Small intestine (tissue), 7 donors: Measurements from ENCODE around the gene FNIP2. TPM values are rescaled to one million over a fixed set of nuclear protein-coding genes. Genes with fewer than 3 reads are reported as not detected.

ENCODE experiments used
- DNase-seq, 2 donors: peaks; one replicate each; pipeline versions ENCODE4 v3.0.0 to v3.0.0-alpha.2; 2013
- FAIRE-seq: peaks from 2 replicates; lab custom pipeline; 2012; peaks lifted over from hg19 to GRCh38; lab: Jason Lieb, UNC
- H3K27ac ChIP-seq, 3 donors: one replicate each; pipeline ENCODE4 v1.5.1; 2013; ENCODE audit warnings: low read length in 2 of 3, mild to moderate bottlenecking in 2 of 3, control low read depth in 1 of 3, inconsistent platforms in 1 of 3, low read depth in 1 of 3, moderate library complexity in 1 of 3
- H3K27me3 ChIP-seq, 3 donors: one replicate each; pipeline ENCODE4 v1.6.1; 2013; ENCODE audit warnings: low read length in 3 of 3, inconsistent platforms in 1 of 3; ENCODE audit not compliant: control insufficient read depth in 3 of 3, insufficient read depth in 3 of 3
- H3K36me3 ChIP-seq, 3 donors: one replicate each; pipeline ENCODE4 v1.6.1; 2013; ENCODE audit warnings: low read length in 3 of 3, inconsistent platforms in 1 of 3, low read depth in 1 of 3, mild to moderate bottlenecking in 1 of 3, moderate library complexity in 1 of 3; ENCODE audit not compliant: control insufficient read depth in 3 of 3, insufficient read depth in 2 of 3
- H3K4me1 ChIP-seq, 3 donors: one replicate each; pipeline ENCODE4 v1.6.1; 2013; ENCODE audit warnings: low read length in 2 of 3, inconsistent platforms in 1 of 3, low read depth in 1 of 3, mild to moderate bottlenecking in 1 of 3, moderate library complexity in 1 of 3; ENCODE audit not compliant: control insufficient read depth in 3 of 3, insufficient read depth in 2 of 3
- H3K4me3 ChIP-seq, 3 donors: one replicate each; pipeline ENCODE4 v1.5.1; 2013; ENCODE audit warnings: low read length in 3 of 3, control low read depth in 1 of 3, inconsistent platforms in 1 of 3, low read depth in 1 of 3, mild to moderate bottlenecking in 1 of 3, moderate library complexity in 1 of 3
- H3K9me3 ChIP-seq, 2 donors: one replicate each; pipeline ENCODE4 v1.6.1; 2013; ENCODE audit warnings: low read depth in 1 of 2, low read length in 1 of 2; ENCODE audit not compliant: control insufficient read depth in 2 of 2, insufficient read depth in 1 of 2
- WGBS, 3 donors: extraction: QIAGEN DNeasy Blood & Tissue Kit; methylation state at CpG; one replicate each; pipeline ENCODE4 v1.1.7; 2013; 5-methylcytosine and 5-hydroxymethylcytosine counted together
- polyA plus RNA-seq, 4 donors: library from polyadenylated mRNA; stranded (reverse) in 3 of 4; unstranded in 1 of 4; fragments of 200-250 nt in 3 of 4; fragments of 120-200 nt in 1 of 4; gene quantifications; one replicate each; pipeline versions ENCODE4 v1.2.1 to v1.2.3, GENCODE V29; 2013
- donor health status: healthy with polysubstance abuse.
- donor health status: control.
- donor health status: control.
- donor health status: Bipolar disorder and iron deficiency.
- donor health status: healthy.

FNIP2 gene
- polyA plus RNA-seq, 4 donors = 3.5 to 25.2 (median 6.7) TPM

DNA sequence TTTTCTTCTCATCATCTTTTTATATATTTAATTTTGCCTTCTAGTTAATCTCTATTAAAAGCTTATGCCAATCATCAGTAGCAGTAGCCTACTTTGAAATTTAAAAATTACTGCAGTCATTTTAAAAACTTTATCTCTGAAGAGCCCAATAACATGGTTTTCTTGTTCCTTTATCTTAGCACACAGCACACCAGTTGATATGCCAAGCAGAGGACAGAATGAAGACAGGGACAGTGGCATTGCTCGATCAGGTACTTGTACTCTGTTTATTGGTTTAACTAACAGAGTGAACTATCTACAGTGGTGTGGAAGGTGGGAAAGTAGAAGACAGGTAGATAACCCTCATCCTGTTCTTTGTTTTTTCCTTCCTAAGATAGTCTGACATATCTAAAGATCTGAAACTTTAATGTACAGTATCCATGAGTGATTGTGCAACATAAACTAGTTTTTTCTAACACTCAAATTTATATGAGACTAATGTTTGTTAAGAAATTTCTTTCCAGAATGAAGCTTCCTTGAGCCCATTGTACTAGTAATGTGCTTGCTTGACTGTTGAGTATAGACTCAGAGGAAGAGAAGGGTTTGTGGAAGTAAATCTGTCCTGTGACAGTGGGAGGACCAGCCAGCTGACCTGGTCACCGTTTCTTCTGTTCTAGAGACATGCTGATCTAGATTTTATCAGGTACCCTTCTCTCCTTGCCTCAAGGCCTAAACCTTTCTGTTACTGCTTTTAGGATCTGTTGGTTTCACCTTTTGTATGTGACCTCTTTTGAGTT, 66.6 kb downstream of the FNIP2 start:
- Histone ChIP-seq H3K4me1 (peaks cover 3 to 15% (median 6%) of the 10 kb centered on the region in 3 donors), H3K36me3 (peaks cover 2 to 17% (median 3%) of the 10 kb centered on the region in 3 donors), H3K4me3 (no peak overlapping the region), H3K9me3 (no peaks in the 10 kb centered on the region), H3K27ac (no peak overlapping the region), H3K27me3 (no peaks in the 10 kb centered on the region)
- FAIRE-seq = no peak
- no peak for DNase-seq
- WGBS, 3 donors = 78 to 95% (median 94%) methylated on average over 2 of the region's 2 CpGs

DNA sequence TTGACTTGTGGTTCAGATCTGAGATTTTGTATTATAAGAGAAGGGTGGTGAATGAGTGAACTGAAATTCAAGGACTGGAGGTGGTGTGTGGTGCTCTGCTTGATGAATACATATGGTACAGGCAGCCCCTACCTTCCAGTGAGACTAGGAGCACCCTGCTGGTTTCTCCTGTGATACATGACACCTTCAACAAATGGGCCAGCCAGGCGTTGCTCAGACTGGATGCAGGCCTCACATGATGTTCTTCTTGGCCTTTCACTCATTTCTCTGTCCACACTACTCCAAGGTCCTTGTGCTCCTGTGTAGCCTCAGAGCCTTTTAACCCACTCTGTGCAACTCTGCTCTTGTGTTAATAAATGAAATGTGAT, 67.2 kb downstream of the FNIP2 start:
- H3K27ac ChIP-seq = no peak overlapping the region
- no peak for FAIRE-seq
- no peak overlapping the region for H3K4me3 ChIP-seq
- no peak for DNase-seq
- H3K36me3 ChIP-seq = peaks cover 2 to 17% (median 3%) of the 10 kb centered on the region in 3 donors
- H3K4me1 ChIP-seq = peaks cover 3 to 15% (median 6%) of the 10 kb centered on the region in 3 donors
- H3K9me3 ChIP-seq = no peaks in the 10 kb centered on the region
- 78 to 89% (median 83%) methylated on average over 1 of the region's 1 CpG for WGBS, 3 donors
- H3K27me3 ChIP-seq = no peaks in the 10 kb centered on the region

DNA sequence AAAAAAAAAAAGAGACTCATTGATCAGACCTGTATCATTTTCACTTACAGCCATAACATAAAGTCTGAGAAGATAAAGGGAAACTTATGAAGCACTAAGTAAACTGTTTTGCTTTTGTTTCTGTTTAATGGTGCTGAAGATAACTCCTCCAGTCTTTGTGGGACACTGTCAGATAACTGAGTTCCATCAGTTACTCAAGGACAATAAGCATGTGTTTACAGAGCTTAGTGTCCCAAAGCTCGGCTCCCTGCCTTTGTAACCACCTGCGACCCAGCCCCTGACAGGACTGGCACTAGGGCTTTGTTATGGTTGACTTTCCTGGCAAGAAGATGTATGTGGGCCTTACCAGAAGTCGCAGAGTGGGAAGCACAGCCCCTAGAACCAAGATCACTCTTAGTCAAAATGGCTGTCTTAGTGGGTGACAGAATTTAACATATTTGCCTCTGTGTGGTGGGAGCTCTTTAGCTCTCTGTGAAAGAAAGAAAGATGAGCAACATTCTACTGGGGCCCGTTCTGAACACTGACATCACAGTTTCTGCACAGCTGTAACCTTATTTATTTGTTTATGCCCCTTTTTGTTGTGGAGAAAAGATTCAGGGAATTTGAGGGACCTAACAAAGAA, 68.1 kb downstream of the FNIP2 start:
- H3K36me3 ChIP-seq = peaks cover 0 to 22% (median 1%) of the 10 kb centered on the region in 3 donors
- no peak overlapping the region for H3K4me3 ChIP-seq
- no peaks in the 10 kb centered on the region for H3K27me3 ChIP-seq
- H3K4me1 ChIP-seq = peaks cover 3 to 15% (median 6%) of the 10 kb centered on the region in 3 donors
- H3K27ac ChIP-seq = peak overlapping the region in 1 of 3 donors; percentile 56
- H3K9me3 ChIP-seq = no peaks in the 10 kb centered on the region
- DNase-seq (peak in 1 of 2 donors; percentile 21), FAIRE-seq (no peak)
- WGBS, 3 donors = 56 to 71% (median 57%) methylated on average over 4 of the region's 4 CpGs

GRCh38 chr4:158837527-158838141, 68.8 kb downstream of the FNIP2 start:
- Histone ChIP-seq H3K4me3 (no peak overlapping the region), H3K27ac (peak overlapping the region in 1 of 3 donors; percentile 56)
- WGBS, 3 donors = 21 to 63% (median 38%) methylated on average over 2 of the region's 2 CpGs

DNA sequence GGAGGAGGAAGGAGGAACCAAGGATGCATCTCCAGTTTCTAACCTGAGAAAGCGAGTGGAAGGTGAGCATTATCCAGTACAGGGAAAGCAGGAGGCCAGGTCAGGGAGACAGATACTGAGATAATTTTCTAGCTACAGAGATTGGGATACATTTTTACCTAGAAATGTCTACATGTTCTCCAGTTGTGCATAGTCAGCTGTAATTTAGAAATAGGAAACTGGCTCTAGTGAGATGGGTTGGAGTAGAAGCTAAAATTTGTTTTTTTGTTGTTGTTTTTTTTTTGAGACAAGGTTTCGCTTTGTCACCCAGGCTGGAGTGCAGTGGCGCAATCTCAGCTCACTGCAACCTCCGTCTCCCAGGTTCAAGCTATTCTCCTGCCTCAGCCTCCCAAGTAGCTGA, 71.3 kb downstream of the FNIP2 start:
- FAIRE-seq (no peak), DNase-seq (no peak)
- Histone ChIP-seq H3K9me3 (no peaks in the 10 kb centered on the region), H3K4me3 (no peak overlapping the region), H3K27me3 (no peaks in the 10 kb centered on the region), H3K27ac (no peak overlapping the region), H3K4me1 (peaks cover 3 to 15% (median 6%) of the 10 kb centered on the region in 3 donors), H3K36me3 (peaks cover 0 to 22% (median 3%) of the 10 kb centered on the region in 3 donors)
- 96 to 100% (median 99%) methylated on average over 4 of the region's 4 CpGs for WGBS, 3 donors

More at GRCh38 chr4:158837527-158838141, 68.8 kb downstream of the FNIP2 start:
- Histone ChIP-seq H3K9me3 (no peaks in the 10 kb centered on the region), H3K27me3 (no peaks in the 10 kb centered on the region), H3K36me3 (peaks cover 0 to 22% (median 0%) of the 10 kb centered on the region in 3 donors), H3K4me1 (peaks cover 3 to 15% (median 6%) of the 10 kb centered on the region in 3 donors)
- DNase-seq (peak; percentile 65 to 66), FAIRE-seq (no peak)

- H3K9me3 ChIP-seq = no peaks in the 10 kb centered on the region
- H3K4me1 ChIP-seq = peaks cover 3 to 15% (median 6%) of the 10 kb centered on the region in 3 donors
- no peak for FAIRE-seq
- 58 to 75% (median 59%) methylated on average over 3 of the region's 3 CpGs for WGBS, 3 donors
- peaks cover 0 to 19% (median 3%) of the 10 kb centered on the region in 3 donors for H3K36me3 ChIP-seq
- H3K27me3 ChIP-seq = no peaks in the 10 kb centered on the region
- no peak overlapping the region for H3K4me3 ChIP-seq
- H3K27ac ChIP-seq = no peak overlapping the region
- no peak for DNase-seq
Measured at GRCh38 chr4:158841540-158841939, 72.7 kb downstream of the FNIP2 start.

DNA sequence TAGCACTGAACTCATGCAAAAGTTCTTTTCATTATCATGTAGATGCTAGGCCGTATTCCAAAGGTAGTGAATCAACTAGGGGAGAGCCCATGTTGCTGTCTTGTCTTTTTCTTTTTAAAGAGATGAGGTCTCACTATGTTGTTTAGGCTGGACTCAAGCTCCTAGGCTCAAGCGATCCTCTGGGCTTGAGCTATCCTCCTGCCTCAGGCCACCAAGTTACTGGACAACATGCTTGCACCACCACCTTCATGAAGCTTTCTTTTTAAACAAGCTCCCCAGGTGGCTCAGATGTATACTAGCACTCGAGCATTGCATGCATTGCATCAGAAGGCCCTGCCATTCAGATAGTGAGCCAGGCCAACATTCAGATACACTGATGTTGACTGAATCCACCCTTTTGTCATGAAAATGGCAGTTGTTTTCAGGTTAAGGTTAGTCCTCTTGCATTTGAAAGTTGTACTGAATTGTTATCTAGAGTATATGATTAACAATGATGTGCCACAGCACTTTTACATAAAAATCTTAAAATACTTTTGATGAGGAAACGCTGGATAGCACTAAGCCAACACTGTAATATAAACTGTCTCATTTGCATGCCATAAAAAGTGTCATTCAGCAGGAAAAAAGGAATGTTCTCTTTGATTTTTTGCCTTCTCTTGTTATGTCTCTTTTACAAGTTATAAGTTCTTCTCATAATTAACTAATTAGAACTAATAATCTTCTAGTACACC, 76.7 kb downstream of the FNIP2 start:
- Histone ChIP-seq H3K4me1 (peaks cover 0 to 3% (median 0%) of the 10 kb centered on the region in 3 donors), H3K27ac (no peak overlapping the region), H3K27me3 (no peaks in the 10 kb centered on the region), H3K36me3 (peaks cover 0 to 25% (median 3%) of the 10 kb centered on the region in 3 donors), H3K9me3 (no peaks in the 10 kb centered on the region), H3K4me3 (no peak overlapping the region)
- DNase-seq (no peak), FAIRE-seq (no peak)
- 85 to 89% (median 87%) methylated on average over 4 of the region's 4 CpGs for WGBS, 3 donors

DNA sequence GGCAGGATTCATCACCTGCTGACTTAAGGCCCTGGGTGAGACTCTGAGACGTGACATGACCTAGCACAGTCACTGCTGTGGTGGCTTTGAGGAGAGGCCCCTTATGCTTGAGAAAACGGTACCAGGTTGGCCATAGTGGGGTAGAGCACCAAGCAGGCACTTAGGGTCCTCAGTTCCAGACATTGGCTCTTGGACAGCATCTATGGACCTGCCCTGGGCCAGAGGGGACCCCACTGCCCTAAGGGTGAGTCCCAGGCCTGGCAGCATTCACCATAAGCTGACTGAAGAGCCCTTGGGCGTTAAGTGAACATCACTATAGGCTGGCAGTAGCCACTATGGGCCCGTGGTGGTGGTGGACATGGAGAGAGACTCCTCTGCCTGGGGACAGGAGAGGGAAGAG, 78.7 kb downstream of the FNIP2 start:
- Histone ChIP-seq H3K27ac (no peak overlapping the region), H3K27me3 (no peaks in the 10 kb centered on the region), H3K4me1 (peaks cover 0 to 3% (median 0%) of the 10 kb centered on the region in 3 donors), H3K9me3 (no peaks in the 10 kb centered on the region), H3K4me3 (no peak overlapping the region), H3K36me3 (peaks cover 0 to 24% (median 3%) of the 10 kb centered on the region in 3 donors)
- 87 to 93% (median 91%) methylated on average over 4 of the region's 4 CpGs for WGBS, 3 donors
- FAIRE-seq (no peak), DNase-seq (no peak)
